GM12875 (cell line): ENCODE data around the gene RHOBTB3.

ENCODE experiments used
- H3K4me3 ChIP-seq: one replicate; pipeline ENCODE4 v1.5.1; 2011; ENCODE audit warnings: low read depth, low read length, control low read depth
- TF ChIP-seq, protein P1 (sequence below): IDR thresholded peaks from 2 replicates; pipeline ENCODE4 v1.5.1; 2011; ENCODE audit warnings: low read depth, mild to moderate bottlenecking, control low read depth, inconsistent platforms, low read length, moderate library complexity, borderline replicate concordance; ENCODE audit not compliant: insufficient read depth

Gene RHOBTB3

DNA sequence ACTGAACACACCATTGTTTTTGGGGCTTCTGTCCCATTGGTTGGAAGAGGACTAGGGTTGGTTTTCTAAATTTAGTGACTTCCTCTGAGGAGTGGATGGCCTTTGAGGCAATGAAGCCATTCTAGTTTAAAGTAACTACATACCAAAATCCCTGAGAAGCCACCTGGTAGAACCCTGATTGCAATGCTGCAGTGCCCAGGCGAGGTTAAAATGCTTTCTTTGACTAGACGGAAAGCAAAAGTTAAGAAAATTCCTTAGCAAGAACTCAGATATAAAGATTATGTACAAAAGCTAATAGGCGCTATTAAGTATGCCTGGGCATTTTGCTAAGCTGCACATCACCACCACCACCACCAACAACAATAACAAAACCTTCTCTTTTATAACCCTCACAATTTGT is 70.8 kb downstream of the RHOBTB3 start:
- TF ChIP-seq, protein P1, sequence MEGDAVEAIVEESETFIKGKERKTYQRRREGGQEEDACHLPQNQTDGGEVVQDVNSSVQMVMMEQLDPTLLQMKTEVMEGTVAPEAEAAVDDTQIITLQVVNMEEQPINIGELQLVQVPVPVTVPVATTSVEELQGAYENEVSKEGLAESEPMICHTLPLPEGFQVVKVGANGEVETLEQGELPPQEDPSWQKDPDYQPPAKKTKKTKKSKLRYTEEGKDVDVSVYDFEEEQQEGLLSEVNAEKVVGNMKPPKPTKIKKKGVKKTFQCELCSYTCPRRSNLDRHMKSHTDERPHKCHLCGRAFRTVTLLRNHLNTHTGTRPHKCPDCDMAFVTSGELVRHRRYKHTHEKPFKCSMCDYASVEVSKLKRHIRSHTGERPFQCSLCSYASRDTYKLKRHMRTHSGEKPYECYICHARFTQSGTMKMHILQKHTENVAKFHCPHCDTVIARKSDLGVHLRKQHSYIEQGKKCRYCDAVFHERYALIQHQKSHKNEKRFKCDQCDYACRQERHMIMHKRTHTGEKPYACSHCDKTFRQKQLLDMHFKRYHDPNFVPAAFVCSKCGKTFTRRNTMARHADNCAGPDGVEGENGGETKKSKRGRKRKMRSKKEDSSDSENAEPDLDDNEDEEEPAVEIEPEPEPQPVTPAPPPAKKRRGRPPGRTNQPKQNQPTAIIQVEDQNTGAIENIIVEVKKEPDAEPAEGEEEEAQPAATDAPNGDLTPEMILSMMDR, result no peak

DNA sequence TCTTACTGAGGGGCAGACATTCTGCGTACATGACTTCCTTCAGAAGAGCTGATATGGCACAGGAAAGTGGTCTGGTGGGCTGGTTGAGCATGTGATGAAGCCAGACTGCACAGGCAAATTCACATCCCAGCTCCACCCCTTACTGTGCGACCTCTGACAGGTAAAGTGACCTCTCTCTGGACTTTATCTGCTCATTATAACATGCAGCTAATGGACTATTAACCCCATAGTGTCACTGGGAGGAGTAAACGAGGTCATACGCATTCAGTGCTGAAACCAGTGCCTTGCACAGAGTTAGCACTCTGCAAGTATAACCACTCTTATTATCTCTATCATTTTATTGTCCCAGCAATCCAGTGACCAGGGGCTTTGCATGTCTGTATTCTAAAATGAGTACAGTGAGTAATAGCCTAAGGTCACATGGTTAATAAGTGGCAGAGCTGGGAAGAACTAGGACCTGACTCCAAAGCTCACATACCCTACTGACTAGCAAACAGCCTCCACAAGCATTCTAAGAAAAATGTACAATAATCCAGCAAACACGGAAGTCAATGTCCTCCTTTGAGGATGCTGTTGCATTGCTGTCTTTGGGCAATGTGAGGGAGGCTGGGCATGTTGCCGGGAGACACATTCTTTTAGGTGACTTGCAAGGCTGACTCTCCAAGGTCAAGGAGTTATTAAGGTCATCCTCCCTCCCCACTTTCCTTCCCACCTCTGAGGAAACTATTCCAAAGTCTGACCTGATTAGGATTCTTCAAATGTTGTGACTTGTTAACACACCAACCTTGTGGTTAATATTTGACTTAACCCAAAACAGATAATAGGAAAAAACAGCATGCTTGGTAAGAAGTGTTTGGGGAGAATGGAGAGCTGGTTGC is 72.4 kb downstream of the RHOBTB3 start:
- TF ChIP-seq, protein P1, result no peak
- H3K4me3 ChIP-seq, result no peak overlapping the region

More for the DNA sequence above, 70.8 kb downstream of the RHOBTB3 start:
- H3K4me3 ChIP-seq, result no peak overlapping the region

DNA sequence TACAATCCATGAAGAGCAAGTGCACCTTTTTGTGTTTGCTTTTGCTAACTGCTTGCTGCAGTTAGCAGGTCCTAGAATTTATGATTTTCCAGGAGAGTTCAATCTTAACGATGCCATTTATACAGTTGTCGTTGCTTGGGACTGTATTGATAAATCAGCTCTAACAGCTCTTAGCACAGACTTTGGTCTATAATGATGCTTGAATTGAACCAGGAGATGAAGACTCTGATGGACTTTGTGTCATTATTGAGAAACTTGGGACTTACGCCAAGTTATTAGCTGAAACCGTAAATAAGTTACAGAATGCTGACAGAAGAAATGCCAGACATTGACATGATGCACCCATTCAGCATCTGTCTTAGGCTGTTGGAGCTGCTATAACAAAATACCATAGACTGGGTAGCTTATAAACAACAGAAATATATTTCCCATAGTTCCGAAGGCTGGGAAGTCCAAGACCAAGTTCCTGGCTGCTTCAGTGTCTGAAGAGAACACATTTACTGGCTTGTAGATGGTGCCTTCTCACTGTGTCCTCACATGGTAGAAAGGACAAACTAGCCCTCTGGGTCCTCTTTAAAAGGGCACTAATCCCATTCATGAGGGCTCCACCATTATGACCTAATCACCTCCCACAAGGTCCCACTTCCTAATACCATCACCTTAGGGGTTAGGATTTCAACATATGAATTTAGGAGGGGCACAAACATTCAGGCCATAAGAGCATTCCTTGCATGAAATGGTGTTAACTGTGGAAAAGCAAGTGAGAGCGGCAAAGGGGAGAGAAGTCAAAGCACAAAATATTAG is 73.8 kb downstream of the RHOBTB3 start:
- TF ChIP-seq, protein P1, result no peak
- H3K4me3 ChIP-seq, result no peak overlapping the region

DNA sequence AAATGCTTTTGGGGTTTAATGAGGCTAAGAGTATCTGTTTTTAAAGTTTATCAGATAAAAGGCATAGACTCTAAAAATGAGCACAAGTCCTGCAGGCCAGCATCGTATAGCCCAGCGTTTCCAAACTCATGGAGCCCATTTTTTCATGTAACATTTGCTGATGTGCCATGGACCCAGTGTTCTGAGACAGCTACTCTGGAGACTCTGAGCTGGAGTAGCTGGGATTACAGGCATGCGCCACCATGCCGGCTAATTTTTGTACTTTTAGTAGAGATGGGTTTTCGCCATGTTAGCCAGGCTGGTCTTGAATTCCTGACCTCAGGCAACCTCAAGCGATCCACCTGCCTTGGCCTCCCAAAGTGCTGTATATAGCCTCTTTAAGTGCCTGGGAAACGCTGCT is 75.6 kb downstream of the RHOBTB3 start:
- no peak overlapping the region for H3K4me3 ChIP-seq
- TF ChIP-seq, protein P1, result no peak

DNA sequence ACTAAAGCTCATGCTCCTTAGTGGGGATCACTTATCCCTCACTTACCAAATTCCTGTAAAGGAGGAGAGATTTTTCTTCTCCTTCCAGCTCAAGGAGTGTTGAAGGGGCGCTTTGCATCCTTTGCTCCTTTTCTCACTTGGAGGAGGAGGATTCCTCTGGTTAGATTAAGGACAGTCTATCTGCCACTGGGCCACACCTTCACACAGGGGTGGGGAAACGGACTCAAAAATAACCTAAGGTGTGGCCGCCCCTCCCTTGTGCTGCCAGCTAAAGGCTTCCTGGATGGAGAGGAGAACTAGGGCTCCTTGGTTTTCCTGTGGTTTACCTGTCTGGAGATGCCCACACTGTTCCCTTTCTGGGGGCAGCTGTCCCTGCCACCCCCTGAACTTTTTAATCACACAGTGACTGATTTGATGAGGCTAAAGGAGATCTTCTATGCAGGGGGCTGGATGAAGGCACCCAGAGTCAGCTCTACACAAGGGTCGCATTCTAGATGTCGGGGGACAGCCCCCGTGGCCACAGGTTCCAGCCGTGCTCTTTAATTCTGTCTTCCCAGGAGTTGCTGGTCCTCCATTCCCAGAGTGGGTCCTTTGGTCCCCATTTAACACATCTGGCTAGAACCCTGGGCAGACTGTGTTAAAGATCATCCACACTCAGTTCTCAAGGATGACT is 77.0 kb downstream of the RHOBTB3 start:
- TF ChIP-seq, protein P1, result no peak
- H3K4me3 ChIP-seq, result peak overlapping the region; percentile 17

DNA sequence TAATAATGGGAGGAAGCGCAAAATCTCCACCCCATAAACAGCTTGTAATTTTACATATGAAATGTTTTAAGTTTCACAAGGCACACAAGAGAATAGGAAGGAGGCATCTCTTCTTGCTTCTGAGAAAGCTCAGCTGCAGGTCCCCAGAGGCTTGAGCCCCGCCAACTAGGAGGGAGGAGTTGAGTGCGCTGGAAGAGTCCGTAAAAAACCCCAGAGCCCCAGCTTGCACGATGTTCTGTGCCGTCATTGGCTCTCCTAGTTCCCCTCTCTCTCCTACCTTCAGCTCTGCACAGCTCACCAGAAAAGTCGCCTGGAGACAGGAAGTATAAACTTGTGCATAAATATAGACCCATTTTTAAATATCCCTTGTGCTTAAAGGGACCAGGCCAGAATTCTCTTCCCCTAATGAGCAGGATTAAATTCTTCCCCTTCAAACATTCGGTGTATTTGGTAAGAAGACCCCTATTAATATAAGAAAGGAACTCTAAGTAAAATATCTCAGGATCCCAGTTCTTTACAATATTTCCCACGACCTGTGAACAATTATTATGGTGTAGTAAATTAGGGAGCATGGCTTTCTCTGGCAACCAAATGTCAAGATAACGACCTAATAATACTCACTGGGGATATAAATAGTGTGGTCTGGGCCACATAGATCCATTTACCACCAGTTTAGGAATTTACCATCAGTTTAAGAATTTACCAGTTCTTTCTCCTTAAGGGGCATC is 77.7 kb downstream of the RHOBTB3 start:
- TF ChIP-seq, protein P1, result no peak
- H3K4me3 ChIP-seq, result peak overlapping the region; percentile 17
